ENCODE data around the gene ARFGAP1.

Gene ARFGAP1

DNA sequence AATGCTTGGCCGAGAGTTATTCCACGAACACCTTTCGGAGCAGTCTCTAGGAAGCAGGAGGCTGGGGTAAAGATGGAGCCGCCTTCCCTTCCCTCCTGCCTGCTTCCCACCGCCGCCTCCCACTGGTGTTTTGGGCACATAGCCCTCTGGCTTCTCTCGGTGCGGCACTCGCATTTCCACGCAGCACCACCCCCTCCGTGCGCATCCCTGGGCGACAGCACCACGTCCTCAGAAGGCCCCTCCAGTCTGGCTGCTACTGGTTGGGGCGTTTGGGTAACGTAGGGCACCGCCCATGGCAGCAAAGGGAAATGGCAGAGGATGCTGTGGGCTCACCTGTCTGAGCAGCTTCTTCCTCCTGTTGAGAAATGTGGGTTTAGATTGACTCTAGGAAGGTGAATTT, 22.8 kb downstream of the ARFGAP1 start:
- TF ChIP-seq TCF4 (CRISPR knock-in tag; IDR thresholded peaks at IDR 0.05; ENCODE audit: borderline replicate concordance) = no peak
- no peak for TF ChIP-seq ZFP3 (CRISPR knock-in tag; IDR thresholded peaks at IDR 0.05)
- no peak for TF ChIP-seq ZC3H10 (CRISPR knock-in tag; IDR thresholded peaks at IDR 0.05)
- TF ChIP-seq ZNF70 (CRISPR knock-in tag; IDR thresholded peaks at IDR 0.05) = no peak
- no peak; the same call in 2 of the 3 replicates for ATAC-seq

GRCh38 chr20:63295846-63296245, 23.2 kb downstream of the ARFGAP1 start:
- TF ChIP-seq CSRNP3 (CRISPR knock-in tag; IDR thresholded peaks at IDR 0.05) (no peak), PPARA (CRISPR knock-in tag; IDR thresholded peaks at IDR 0.05; ENCODE audit: borderline replicate concordance) (no peak), ZFP30 (CRISPR knock-in tag; IDR thresholded peaks at IDR 0.05) (no peak), TOX (CRISPR knock-in tag; IDR thresholded peaks at IDR 0.05; ENCODE audit: borderline replicate concordance) (no peak), RARB (CRISPR knock-in tag; IDR thresholded peaks at IDR 0.05) (no peak), SNAI2 (CRISPR knock-in tag; IDR thresholded peaks at IDR 0.05) (no peak), BACH2 (CRISPR knock-in tag; IDR thresholded peaks at IDR 0.05; ENCODE audit: borderline replicate concordance) (no peak), OSR1 (CRISPR knock-in tag; IDR thresholded peaks at IDR 0.05) (no peak), ARNTL (CRISPR knock-in tag; IDR thresholded peaks at IDR 0.05; ENCODE audit: borderline replicate concordance, low read depth) (no peak), ZNF70 (CRISPR knock-in tag; IDR thresholded peaks at IDR 0.05) (no peak), CSDC2 (CRISPR knock-in tag; IDR thresholded peaks at IDR 0.05) (no peak), TSHZ2 (CRISPR knock-in tag; IDR thresholded peaks at IDR 0.05) (no peak)
- TF ChIP-seq, protein P1, sequence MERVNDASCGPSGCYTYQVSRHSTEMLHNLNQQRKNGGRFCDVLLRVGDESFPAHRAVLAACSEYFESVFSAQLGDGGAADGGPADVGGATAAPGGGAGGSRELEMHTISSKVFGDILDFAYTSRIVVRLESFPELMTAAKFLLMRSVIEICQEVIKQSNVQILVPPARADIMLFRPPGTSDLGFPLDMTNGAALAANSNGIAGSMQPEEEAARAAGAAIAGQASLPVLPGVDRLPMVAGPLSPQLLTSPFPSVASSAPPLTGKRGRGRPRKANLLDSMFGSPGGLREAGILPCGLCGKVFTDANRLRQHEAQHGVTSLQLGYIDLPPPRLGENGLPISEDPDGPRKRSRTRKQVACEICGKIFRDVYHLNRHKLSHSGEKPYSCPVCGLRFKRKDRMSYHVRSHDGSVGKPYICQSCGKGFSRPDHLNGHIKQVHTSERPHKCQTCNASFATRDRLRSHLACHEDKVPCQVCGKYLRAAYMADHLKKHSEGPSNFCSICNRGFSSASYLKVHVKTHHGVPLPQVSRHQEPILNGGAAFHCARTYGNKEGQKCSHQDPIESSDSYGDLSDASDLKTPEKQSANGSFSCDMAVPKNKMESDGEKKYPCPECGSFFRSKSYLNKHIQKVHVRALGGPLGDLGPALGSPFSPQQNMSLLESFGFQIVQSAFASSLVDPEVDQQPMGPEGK (CRISPR knock-in tag; IDR thresholded peaks at IDR 0.05; ENCODE audit: borderline replicate concordance) = no peak
- no peak for ATAC-seq

DNA sequence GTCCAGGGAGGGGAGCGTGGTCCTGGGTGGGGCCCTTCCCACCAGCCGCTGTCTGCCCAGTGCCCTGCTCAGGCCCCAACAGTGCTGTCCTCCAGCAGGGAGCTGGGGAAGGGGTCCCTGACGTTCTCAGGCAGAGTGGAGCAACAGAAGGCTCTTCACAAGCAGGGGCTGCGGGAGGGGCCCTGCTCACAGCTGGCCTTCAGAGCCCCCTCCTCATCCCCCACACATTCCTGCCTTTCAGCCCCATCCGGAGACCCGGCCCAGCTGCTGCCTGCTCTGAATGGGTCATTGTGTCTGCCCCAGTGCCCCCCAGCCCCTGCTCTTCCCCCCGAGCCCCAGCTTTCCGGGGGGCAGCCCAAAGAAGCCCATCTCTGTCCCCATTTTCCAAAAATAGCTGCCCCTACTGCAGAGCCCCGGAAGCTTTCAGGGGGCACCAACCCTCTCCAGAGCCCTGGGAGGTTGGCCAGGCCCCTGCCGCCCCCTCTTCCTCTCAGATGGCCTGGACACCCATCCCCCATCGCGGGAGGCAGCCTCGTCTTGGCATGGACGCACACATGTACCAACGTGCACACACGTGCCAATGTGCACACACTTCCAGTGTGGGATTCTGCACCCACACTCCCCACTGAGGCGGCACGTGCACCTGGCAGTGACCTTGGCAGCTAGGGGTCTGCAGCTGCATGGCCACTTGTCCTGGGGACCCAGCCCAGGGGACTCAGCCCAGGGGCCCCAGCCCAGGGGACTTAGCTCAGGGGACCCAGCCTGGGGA, 24.1 kb downstream of the ARFGAP1 start:
- no peak for ATAC-seq
- no peak for TF ChIP-seq SNAI2 (CRISPR knock-in tag; IDR thresholded peaks at IDR 0.05)
- no peak for TF ChIP-seq ISL1 (CRISPR knock-in tag; IDR thresholded peaks at IDR 0.05)
- TF ChIP-seq ZC3H10 (CRISPR knock-in tag; IDR thresholded peaks at IDR 0.05) = no peak
- TF ChIP-seq RARB (CRISPR knock-in tag; IDR thresholded peaks at IDR 0.05) = no peak
- TF ChIP-seq PPARA (CRISPR knock-in tag; IDR thresholded peaks at IDR 0.05; ENCODE audit: borderline replicate concordance) = no peak
- no peak for TF ChIP-seq TCF4 (CRISPR knock-in tag; IDR thresholded peaks at IDR 0.05; ENCODE audit: borderline replicate concordance)
- no peak for TF ChIP-seq ZFP30 (CRISPR knock-in tag; IDR thresholded peaks at IDR 0.05)
- TF ChIP-seq ARNTL (CRISPR knock-in tag; IDR thresholded peaks at IDR 0.05; ENCODE audit: borderline replicate concordance, low read depth) = no peak
- no peak for TF ChIP-seq ZNF70 (CRISPR knock-in tag; IDR thresholded peaks at IDR 0.05)
- no peak for TF ChIP-seq GLIS3 (CRISPR knock-in tag; IDR thresholded peaks at IDR 0.05)
- TF ChIP-seq ZNF565 (CRISPR knock-in tag; conservative IDR thresholded peaks at IDR 0.05; ENCODE audit: low read depth) = no peak
- TF ChIP-seq OSR1 (CRISPR knock-in tag; IDR thresholded peaks at IDR 0.05) = no peak
- TF ChIP-seq TSHZ2 (CRISPR knock-in tag; IDR thresholded peaks at IDR 0.05) = no peak
- TF ChIP-seq ZNF8 (CRISPR knock-in tag; IDR thresholded peaks at IDR 0.05) = no peak
- no peak for TF ChIP-seq CSDC2 (CRISPR knock-in tag; IDR thresholded peaks at IDR 0.05)
- TF ChIP-seq, protein P2, sequence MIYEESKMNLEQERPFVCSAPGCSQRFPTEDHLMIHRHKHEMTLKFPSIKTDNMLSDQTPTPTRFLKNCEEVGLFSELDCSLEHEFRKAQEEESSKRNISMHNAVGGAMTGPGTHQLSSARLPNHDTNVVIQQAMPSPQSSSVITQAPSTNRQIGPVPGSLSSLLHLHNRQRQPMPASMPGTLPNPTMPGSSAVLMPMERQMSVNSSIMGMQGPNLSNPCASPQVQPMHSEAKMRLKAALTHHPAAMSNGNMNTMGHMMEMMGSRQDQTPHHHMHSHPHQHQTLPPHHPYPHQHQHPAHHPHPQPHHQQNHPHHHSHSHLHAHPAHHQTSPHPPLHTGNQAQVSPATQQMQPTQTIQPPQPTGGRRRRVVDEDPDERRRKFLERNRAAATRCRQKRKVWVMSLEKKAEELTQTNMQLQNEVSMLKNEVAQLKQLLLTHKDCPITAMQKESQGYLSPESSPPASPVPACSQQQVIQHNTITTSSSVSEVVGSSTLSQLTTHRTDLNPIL (CRISPR knock-in tag; IDR thresholded peaks at IDR 0.05; ENCODE audit: low read depth) = no peak
- TF ChIP-seq ZFP3 (CRISPR knock-in tag; IDR thresholded peaks at IDR 0.05) = no peak
- no peak for TF ChIP-seq TOX (CRISPR knock-in tag; IDR thresholded peaks at IDR 0.05; ENCODE audit: borderline replicate concordance)
- TF ChIP-seq, protein P1 (CRISPR knock-in tag; IDR thresholded peaks at IDR 0.05; ENCODE audit: borderline replicate concordance) = no peak
